GM12875 (cell line): ENCODE data around the gene PPARGC1A.

ENCODE experiments used
- H3K4me3 ChIP-seq: one replicate; pipeline ENCODE4 v1.5.1; 2011; ENCODE audit warnings: low read depth, low read length, control low read depth
- TF ChIP-seq, protein P1 (sequence below): IDR thresholded peaks from 2 replicates; pipeline ENCODE4 v1.5.1; 2011; ENCODE audit warnings: low read depth, mild to moderate bottlenecking, control low read depth, inconsistent platforms, low read length, moderate library complexity, borderline replicate concordance; ENCODE audit not compliant: insufficient read depth

The PPARGC1A gene

DNA sequence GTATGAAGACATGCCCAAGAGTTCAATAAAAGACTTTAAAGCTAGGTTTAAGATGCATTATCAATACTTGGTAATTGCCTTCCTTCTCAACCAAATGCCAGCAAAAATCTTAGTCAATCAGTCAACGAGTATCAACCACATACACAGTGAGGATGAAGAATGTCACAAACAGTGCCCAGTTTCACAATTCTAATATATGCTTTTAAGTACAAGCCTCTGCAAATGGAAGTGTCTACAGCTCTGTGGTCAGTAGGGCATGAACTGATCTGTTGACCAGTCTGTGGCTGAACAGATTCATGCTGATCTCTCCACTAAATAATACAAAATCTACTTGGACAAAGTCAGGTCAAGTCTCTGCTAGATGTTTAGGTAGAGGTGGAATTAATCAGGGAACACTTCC lies 27.9 kb downstream of the PPARGC1A start:
- no peak overlapping the region for H3K4me3 ChIP-seq
- TF ChIP-seq, protein P1, sequence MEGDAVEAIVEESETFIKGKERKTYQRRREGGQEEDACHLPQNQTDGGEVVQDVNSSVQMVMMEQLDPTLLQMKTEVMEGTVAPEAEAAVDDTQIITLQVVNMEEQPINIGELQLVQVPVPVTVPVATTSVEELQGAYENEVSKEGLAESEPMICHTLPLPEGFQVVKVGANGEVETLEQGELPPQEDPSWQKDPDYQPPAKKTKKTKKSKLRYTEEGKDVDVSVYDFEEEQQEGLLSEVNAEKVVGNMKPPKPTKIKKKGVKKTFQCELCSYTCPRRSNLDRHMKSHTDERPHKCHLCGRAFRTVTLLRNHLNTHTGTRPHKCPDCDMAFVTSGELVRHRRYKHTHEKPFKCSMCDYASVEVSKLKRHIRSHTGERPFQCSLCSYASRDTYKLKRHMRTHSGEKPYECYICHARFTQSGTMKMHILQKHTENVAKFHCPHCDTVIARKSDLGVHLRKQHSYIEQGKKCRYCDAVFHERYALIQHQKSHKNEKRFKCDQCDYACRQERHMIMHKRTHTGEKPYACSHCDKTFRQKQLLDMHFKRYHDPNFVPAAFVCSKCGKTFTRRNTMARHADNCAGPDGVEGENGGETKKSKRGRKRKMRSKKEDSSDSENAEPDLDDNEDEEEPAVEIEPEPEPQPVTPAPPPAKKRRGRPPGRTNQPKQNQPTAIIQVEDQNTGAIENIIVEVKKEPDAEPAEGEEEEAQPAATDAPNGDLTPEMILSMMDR: no peak

DNA sequence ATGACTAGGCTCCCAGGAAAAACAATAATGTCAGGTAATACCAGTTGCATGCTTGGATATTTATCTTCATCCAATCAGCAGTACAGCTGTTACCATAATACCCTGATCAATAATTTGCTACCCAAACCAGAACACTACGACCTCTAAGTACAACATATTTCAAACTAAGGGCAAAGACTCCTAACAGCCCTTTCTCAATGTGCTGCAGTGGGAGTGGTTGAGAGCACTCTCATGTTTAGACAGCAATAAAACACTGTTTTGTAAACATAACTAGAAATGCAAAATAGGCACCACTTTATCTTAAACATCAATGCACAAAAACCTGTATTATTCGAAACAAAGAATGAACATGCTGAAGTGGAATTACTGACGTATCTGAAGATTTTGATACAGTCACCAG lies 28.9 kb downstream of the PPARGC1A start:
- TF ChIP-seq, protein P1: no peak
- no peak overlapping the region for H3K4me3 ChIP-seq

DNA sequence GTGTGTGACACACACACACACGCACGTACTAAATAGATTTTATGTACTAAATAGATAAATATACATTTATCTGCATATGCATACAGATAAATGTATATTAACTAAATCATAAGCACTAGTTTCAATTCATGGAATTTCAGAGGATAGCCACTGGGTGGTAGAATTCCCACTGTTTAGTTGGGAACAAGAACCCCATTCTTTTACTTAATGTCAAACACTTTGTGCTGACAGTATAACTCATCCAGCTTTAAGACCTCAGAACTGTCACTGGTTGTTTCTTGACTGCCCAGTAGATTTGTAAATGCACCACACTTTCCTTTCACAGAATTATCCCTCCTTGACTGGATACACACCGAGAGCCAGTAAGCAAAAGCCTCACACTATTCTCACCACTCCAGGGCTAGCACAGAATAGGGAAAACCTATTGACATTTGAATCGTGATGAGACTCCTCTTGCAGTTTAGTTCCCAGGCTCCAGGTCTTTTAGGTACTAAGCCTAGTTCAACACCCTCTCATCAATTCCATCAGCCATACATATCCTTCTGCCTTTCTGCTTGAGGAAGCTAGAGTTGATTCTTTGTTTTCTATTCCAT lies 32.4 kb downstream of the PPARGC1A start:
- no peak overlapping the region for H3K4me3 ChIP-seq
- TF ChIP-seq, protein P1: no peak

DNA sequence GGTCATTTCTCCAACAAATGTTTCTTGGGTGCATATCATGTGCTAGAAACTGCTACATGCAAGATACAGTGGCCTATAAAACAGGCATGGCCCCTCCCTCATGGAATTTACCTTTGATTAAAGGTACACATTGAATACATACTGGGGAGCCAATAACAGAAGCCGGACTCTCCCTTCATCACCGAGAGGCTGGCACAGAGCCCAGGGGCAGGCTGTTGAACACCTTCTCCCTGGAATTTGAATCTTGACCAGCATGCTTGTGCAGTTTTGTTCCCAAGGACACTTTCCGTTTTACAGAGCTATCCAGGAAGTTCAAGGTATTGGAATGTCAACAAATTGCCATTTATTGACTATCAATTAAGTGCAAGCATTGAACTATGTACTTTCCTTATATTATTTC lies 33.2 kb downstream of the PPARGC1A start:
- no peak overlapping the region for H3K4me3 ChIP-seq
- TF ChIP-seq, protein P1: no peak

DNA sequence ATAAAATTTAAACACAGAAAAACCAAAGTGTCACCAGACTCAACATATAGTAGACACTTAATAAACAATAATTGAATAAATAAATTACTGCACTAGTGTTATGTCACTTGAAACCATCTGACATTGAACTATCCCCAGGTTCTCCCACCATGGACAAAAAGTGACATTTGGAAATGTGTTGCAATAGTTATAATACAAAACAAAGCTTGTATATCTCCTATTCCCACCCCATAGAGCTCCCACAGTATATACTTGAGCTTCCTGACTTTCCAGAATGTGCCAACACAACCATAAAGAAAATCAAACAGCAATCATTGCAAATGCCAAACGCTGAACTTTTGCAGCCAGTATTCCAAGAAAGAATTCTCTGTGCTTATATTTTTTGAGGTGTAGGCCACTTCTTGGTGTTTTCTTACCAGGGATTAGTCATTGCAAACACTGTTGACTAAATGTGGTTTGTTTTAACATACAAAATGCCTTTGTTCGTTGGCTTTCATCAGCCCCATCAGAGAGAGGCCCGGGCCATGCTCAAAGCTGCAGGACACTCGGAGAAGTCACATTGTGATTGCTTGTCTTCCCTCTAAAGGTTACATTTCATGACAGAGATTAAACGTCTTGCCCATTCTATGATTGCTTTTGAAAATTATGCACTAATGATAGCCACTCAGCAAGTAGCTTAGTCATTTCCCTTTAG lies 33.8 kb downstream of the PPARGC1A start:
- TF ChIP-seq, protein P1: no peak
- H3K4me3 ChIP-seq: no peak overlapping the region

DNA sequence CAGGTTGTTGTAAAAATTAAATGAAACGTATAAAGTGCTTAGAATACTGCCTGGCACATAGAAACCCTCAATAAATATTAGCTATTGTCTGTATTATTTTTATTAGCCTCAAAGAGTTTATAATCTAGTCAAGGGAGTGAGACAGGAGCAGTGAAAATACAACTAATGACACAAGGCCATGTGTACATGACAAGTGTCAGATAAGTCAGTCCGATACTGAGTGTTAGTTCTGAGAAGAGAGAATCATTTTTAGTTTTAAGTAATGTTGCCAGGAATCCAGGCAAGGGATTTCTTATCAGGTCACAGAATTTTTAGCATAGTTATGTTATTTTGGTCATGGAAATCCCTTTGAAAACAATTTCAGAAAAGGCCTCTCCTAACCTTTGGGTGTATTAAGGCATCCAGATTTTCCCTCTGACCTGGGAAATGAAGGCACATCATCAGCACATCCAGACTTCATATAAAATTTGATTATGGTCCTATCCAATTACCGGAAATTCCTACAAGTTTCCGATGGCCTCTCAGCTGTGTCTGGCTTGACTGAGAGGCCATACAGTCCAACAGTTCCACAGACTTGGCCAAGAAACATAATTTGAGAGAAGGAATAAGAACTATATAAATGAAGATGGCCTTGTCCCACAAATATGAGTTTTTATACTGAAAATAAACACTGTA lies 35.7 kb downstream of the PPARGC1A start:
- TF ChIP-seq, protein P1: no peak
- no peak overlapping the region for H3K4me3 ChIP-seq
